ENCODE data around the gene CFAP69. TPM values are rescaled to one million over a fixed set of nuclear protein-coding genes. Genes with fewer than 3 reads are reported as not detected.

The CFAP69 gene
- total and polyA plus RNA-seq, 10 of the 15 experiments (the other 5 are each of a cell fraction or from before 2014, with no cell fraction given) = 0.11 to 3.1 (median 0.48) TPM; not detected in 1

DNA sequence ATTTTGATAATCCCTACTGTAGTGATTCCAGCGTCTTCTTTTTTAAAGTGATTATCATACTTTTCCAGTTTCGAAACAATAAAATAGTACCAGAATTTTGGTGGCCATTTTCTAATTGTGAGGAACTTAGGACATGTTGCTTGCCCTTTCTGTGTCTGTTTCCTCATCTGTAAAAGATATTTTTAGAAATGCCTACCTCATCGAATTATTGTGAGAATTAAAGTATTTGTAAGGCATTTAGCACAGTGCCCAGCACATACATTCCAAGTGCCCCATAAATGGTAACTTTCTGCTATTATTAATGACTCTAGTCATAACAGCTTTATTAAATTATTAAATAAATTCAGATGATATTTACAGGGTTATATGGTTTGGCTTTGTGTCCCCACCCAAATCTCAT, 3.7 kb downstream of the CFAP69 start:
- peaks cover 5% of the 10 kb centered on the region; the same call in 1 of the 2 replicates for H3K4me1 ChIP-seq (ENCODE audit: control insufficient read depth, insufficient read depth, low read length)
- H3K27ac ChIP-seq (ENCODE audit: control insufficient read depth, insufficient read depth) = no peak overlapping the region
- no peak overlapping the region for H3K4me2 ChIP-seq (ENCODE audit: control insufficient read depth, insufficient read depth)
- no peak overlapping the region for H3K4me3 ChIP-seq
- RAD21 ChIA-PET (ENCODE audit: unreplicated experiment) = interaction anchor here (1.2 to 2.2 kb wide), 3 partner anchors 8 to 70 kb away, joined by 4 to 6 read pairs (median 4); no protein-coding TSS in a partner anchor
- no peak overlapping the region for H2AFZ ChIP-seq (ENCODE audit: control insufficient read depth, low read depth, low read length)
- no peak for ATAC-seq
- peaks cover 0 to 6% of the 10 kb centered on the region in 2 experiments; a peak in 1 of 4 replicates for H3K27me3 ChIP-seq (replicated peaks in 1 of 2; ENCODE audit: control insufficient read depth in 2 of 2, insufficient read depth in 2 of 2, low read length in 1 of 2)
- H3K36me3 ChIP-seq (ENCODE audit: control insufficient read depth in 2 of 2, insufficient read depth in 2 of 2, low read length in 1 of 2) = no peaks in the 10 kb centered on the region
- BruUV-seq (replicated peaks) = no TSS peak
- DNase-seq (ENCODE audit: low read depth, low spot score) = no peak
- no peaks in the 10 kb centered on the region for H4K20me1 ChIP-seq (ENCODE audit: control insufficient read depth, insufficient read depth)
- POLR2A ChIA-PET = interaction anchor here (1.2 to 2.0 kb wide), 2 partner anchors 12 to 94 kb away, joined by 6 to 7 read pairs; partner anchors contain the start of gene STEAP1
- in situ Hi-C loops (cut with MboI) (no loop called here), intact Hi-C loops (cut with micrococcal nuclease; ENCODE audit: unreplicated experiment) (no loop called here)
- no peaks in the 10 kb centered on the region for H3K9me3 ChIP-seq (replicated peaks; ENCODE audit: control insufficient read depth, insufficient read depth, low read length)
- SMC1A ChIA-PET (ENCODE audit: uncharacterized antibody, unreplicated experiment) = interaction anchor here (1.2 to 3.5 kb wide), 8 partner anchors 12 to 70 kb away, joined by 3 to 22 read pairs (median 4); no protein-coding TSS in a partner anchor
- 18% methylated on average over 3 of the region's 3 CpGs for WGBS (ENCODE audit: insufficient coverage, insufficient replicate concordance, low lambda C conversion rate, missing lambda C conversion rate)
- no peak for TF ChIP-seq SREBF1 (IDR thresholded peaks at IDR 0.05; ENCODE audit: low read length)
- no peak for TF ChIP-seq ZBTB33 (IDR thresholded peaks at IDR 0.05)
- no peak overlapping the region for H3K9ac ChIP-seq (ENCODE audit: control insufficient read depth, insufficient read depth, low read length)
- no peaks in the 10 kb centered on the region for H3K79me2 ChIP-seq (ENCODE audit: control insufficient read depth, insufficient read depth, low read length)
- FAIRE-seq = no peak
- CTCF ChIA-PET = interaction anchor here (1.8 to 3.6 kb wide), 5 partner anchors 11 to 178 kb away, joined by 4 to 31 read pairs (median 13); partner anchors contain the start of gene STEAP2

- Histone ChIP-seq H3K36me3 (ENCODE audit: control insufficient read depth in 2 of 2, insufficient read depth in 2 of 2, low read length in 1 of 2) (no peaks in the 10 kb centered on the region), H3K27me3 (replicated peaks in 1 of 2; ENCODE audit: control insufficient read depth in 2 of 2, insufficient read depth in 2 of 2, low read length in 1 of 2) (peaks cover 0 to 6% of the 10 kb centered on the region in 2 experiments; a peak in 1 of 4 replicates), H3K9ac (ENCODE audit: control insufficient read depth, insufficient read depth, low read length) (no peak overlapping the region), H3K4me2 (ENCODE audit: control insufficient read depth, insufficient read depth) (no peak overlapping the region), H3K79me2 (ENCODE audit: control insufficient read depth, insufficient read depth, low read length) (no peaks in the 10 kb centered on the region), H2AFZ (ENCODE audit: control insufficient read depth, low read depth, low read length) (no peak overlapping the region), H3K4me3 (no peak overlapping the region), H3K27ac (ENCODE audit: control insufficient read depth, insufficient read depth) (no peak overlapping the region), H4K20me1 (ENCODE audit: control insufficient read depth, insufficient read depth) (no peaks in the 10 kb centered on the region), H3K4me1 (ENCODE audit: control insufficient read depth, insufficient read depth, low read length) (no peaks in the 10 kb centered on the region), H3K9me3 (replicated peaks; ENCODE audit: control insufficient read depth, insufficient read depth, low read length) (no peaks in the 10 kb centered on the region)
- ChIA-PET RAD21 (ENCODE audit: unreplicated experiment) (interaction anchor here (0.9 to 2.3 kb wide), 9 partner anchors 9 to 97 kb away, joined by 3 to 8 read pairs (median 4); partner anchors contain the start of gene STEAP1), CTCF (interaction anchor here (1.0 to 2.8 kb wide), 4 partner anchors 9 to 13 kb away, joined by 3 to 20 read pairs (median 4); no protein-coding TSS in a partner anchor), SMC1A (ENCODE audit: uncharacterized antibody, unreplicated experiment) (interaction anchor here (1.0 to 3.6 kb wide), 10 partner anchors 9 to 84 kb away, joined by 3 to 21 read pairs (median 6); no protein-coding TSS in a partner anchor), POLR2A (interaction anchor here (0.5 to 2.1 kb wide), 10 partner anchors 10 to 153 kb away, joined by 3 to 9 read pairs (median 4); partner anchors contain the start of genes CLDN12 and STEAP2)
- intact Hi-C loops (cut with micrococcal nuclease; ENCODE audit: unreplicated experiment) = no loop called here
- no TSS peak for BruUV-seq (replicated peaks)
- DNase-seq (ENCODE audit: low read depth, low spot score) (no peak), FAIRE-seq (no peak), ATAC-seq (peak; percentile 45)
- WGBS (ENCODE audit: insufficient coverage, insufficient replicate concordance, low lambda C conversion rate, missing lambda C conversion rate) = 9% methylated on average over 3 of the region's 3 CpGs
- in situ Hi-C loops (cut with MboI) = no loop called here
- TF ChIP-seq YBX1 (IDR thresholded peaks at IDR 0.05) (no peak), ELK1 (IDR thresholded peaks at IDR 0.05; ENCODE audit: low read depth, low read length) (no peak), RBBP5 (conservative IDR thresholded peaks at IDR 0.05) (no peak), RCOR1 (conservative IDR thresholded peaks at IDR 0.05; ENCODE audit: low read depth, low read length) (no peak), SUZ12 (IDR thresholded peaks at IDR 0.05; ENCODE audit: unreplicated experiment) (no peak)
- TF ChIP-seq, protein P1, sequence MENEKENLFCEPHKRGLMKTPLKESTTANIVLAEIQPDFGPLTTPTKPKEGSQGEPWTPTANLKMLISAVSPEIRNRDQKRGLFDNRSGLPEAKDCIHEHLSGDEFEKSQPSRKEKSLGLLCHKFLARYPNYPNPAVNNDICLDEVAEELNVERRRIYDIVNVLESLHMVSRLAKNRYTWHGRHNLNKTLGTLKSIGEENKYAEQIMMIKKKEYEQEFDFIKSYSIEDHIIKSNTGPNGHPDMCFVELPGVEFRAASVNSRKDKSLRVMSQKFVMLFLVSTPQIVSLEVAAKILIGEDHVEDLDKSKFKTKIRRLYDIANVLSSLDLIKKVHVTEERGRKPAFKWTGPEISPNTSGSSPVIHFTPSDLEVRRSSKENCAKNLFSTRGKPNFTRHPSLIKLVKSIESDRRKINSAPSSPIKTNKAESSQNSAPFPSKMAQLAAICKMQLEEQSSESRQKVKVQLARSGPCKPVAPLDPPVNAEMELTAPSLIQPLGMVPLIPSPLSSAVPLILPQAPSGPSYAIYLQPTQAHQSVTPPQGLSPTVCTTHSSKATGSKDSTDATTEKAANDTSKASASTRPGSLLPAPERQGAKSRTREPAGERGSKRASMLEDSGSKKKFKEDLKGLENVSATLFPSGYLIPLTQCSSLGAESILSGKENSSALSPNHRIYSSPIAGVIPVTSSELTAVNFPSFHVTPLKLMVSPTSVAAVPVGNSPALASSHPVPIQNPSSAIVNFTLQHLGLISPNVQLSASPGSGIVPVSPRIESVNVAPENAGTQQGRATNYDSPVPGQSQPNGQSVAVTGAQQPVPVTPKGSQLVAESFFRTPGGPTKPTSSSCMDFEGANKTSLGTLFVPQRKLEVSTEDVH (IDR thresholded peaks at IDR 0.05; ENCODE audit: low read depth, partially characterized antibody) = no peak
These were observed 5.8 kb downstream of the CFAP69 start for GRCh38 chr7:90250601-90251303.

Measured in GM12878 (cell line).